ENCODE measurements around the gene RXRA.
"Not testable (repeated sequence)": the region's sequence is repeated elsewhere in the genome, so short reads cannot be mapped to it uniquely, and the experiment has no call there.

RXRA gene

GRCh38 chr9:134298000-134298399 is 28.3 kb upstream of the RXRA start:
- Histone ChIP-seq H3K36me3 (ENCODE audit: insufficient read depth, low read length) (no peaks in the 10 kb centered on the region), H3K9ac (ENCODE audit: low read depth, low read length) (no peak overlapping the region), H3K4me1 (ENCODE audit: insufficient read depth, low read length) (0 out of 2 replicates have a peak, but pooled peaks cover 3% of the 10 kb centered on the region), H3K9me3 (ENCODE audit: control insufficient read depth, insufficient read depth, low read length) (no peaks in the 10 kb centered on the region)

- Histone ChIP-seq H3K4me1 (ENCODE audit: insufficient read depth, low read length) (no peaks in the 10 kb centered on the region), H3K9ac (ENCODE audit: low read depth, low read length) (no peak overlapping the region), H3K9me3 (ENCODE audit: control insufficient read depth, insufficient read depth, low read length) (no peaks in the 10 kb centered on the region), H3K36me3 (ENCODE audit: insufficient read depth, low read length) (no peaks in the 10 kb centered on the region)
Measured at GRCh38 chr9:134299068-134299467, 27.2 kb upstream of the RXRA start.

DNA sequence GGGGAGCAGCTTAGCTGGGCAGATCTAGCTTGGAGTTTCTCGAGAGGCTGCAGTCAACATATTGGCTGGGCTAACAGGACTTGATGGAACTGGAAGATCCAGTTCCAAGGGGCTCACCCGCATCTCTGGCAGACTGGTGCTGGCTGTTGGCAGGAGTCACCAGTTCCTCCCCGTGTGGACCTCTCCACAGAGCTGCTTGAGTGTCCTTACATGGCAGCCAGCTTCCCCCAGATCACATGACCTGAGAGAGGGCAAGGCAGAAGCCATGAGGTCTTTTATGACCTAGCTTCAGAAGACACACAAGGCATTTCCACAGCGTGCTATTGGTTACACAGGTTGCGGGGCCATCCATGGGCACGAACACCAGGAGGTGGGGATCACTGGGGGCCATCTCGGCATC is 26.4 kb upstream of the RXRA start:
- H3K36me3 ChIP-seq (ENCODE audit: insufficient read depth, low read length) = no peaks in the 10 kb centered on the region
- no peaks in the 10 kb centered on the region for H3K4me1 ChIP-seq (ENCODE audit: insufficient read depth, low read length)
- no peaks in the 10 kb centered on the region for H3K9me3 ChIP-seq (ENCODE audit: control insufficient read depth, insufficient read depth, low read length)
- no peak overlapping the region for H3K9ac ChIP-seq (ENCODE audit: low read depth, low read length)

- no peaks in the 10 kb centered on the region for H3K4me1 ChIP-seq (ENCODE audit: insufficient read depth, low read length)
- no peaks in the 10 kb centered on the region for H3K36me3 ChIP-seq (ENCODE audit: insufficient read depth, low read length)
- no peaks in the 10 kb centered on the region for H3K9me3 ChIP-seq (ENCODE audit: control insufficient read depth, insufficient read depth, low read length)
- no peak overlapping the region for H3K9ac ChIP-seq (ENCODE audit: low read depth, low read length)
Measured at GRCh38 chr9:134301387-134302129, 24.7 kb upstream of the RXRA start.

GRCh38 chr9:134302130-134302817 is 24.0 kb upstream of the RXRA start:
- Histone ChIP-seq H3K9ac (ENCODE audit: low read depth, low read length) (no peak overlapping the region), H3K36me3 (ENCODE audit: insufficient read depth, low read length) (no peaks in the 10 kb centered on the region), H3K4me1 (ENCODE audit: insufficient read depth, low read length) (no peaks in the 10 kb centered on the region), H3K9me3 (ENCODE audit: control insufficient read depth, insufficient read depth, low read length) (no peaks in the 10 kb centered on the region)

- Histone ChIP-seq H3K4me1 (ENCODE audit: insufficient read depth, low read length) (no peaks in the 10 kb centered on the region), H3K9ac (ENCODE audit: low read depth, low read length) (no peak overlapping the region), H3K36me3 (ENCODE audit: insufficient read depth, low read length) (no peaks in the 10 kb centered on the region), H3K9me3 (ENCODE audit: control insufficient read depth, insufficient read depth, low read length) (no peaks in the 10 kb centered on the region)
Measured at GRCh38 chr9:134303601-134304000, 22.7 kb upstream of the RXRA start.

- H3K9ac ChIP-seq (ENCODE audit: low read depth, low read length) = no peak overlapping the region
- H3K9me3 ChIP-seq (ENCODE audit: control insufficient read depth, insufficient read depth, low read length) = no peaks in the 10 kb centered on the region
- H3K4me1 ChIP-seq (ENCODE audit: insufficient read depth, low read length) = no peaks in the 10 kb centered on the region
- H3K36me3 ChIP-seq (ENCODE audit: insufficient read depth, low read length) = no peaks in the 10 kb centered on the region
Measured at GRCh38 chr9:134304261-134304660, 22.0 kb upstream of the RXRA start.

DNA sequence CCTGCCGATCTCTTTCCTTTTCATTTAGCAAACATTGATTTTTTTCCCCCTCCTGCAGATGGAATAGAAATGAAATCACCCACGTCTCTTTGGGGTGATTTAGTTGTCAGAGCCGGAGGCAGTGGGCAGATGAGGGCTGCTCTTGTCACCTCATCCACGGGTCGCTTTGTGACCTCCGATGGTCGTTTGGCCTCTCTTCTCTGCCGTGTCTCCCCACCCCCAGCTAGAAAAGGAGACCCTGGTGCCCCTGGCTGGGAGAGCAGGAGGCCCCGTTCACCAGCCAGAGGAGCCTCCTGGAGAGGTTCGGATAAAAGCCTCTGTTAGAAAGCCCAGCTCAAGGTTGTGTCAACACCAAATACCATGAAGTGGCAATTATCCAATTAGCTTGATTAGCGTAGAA is 21.6 kb upstream of the RXRA start:
- Histone ChIP-seq H3K9me3 (ENCODE audit: control insufficient read depth, insufficient read depth, low read length) (no peaks in the 10 kb centered on the region), H3K36me3 (ENCODE audit: insufficient read depth, low read length) (no peaks in the 10 kb centered on the region), H3K9ac (ENCODE audit: low read depth, low read length) (no peak overlapping the region), H3K4me1 (ENCODE audit: insufficient read depth, low read length) (no peaks in the 10 kb centered on the region)

DNA sequence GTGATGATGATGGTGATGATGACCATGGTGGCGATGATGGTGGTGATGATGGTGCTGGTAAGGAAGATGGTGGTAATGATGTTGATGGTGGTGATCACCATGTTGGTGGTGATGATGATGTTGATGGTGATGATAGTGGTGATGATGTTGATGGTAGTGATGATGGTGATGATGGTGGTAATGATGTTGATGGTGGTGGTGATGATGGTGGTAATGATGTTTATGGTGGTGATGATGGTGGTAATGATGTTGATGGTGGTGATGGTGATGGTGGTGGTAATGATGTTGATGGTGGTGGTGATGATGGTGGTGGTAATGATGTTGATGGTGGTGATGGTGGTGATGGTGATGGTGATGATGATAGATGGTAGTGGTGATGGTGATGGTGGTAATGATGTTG is 20.7 kb upstream of the RXRA start:
- no peaks in the 10 kb centered on the region for H3K4me1 ChIP-seq (ENCODE audit: insufficient read depth, low read length)
- no peak overlapping the region for H3K9ac ChIP-seq (ENCODE audit: low read depth, low read length)

DNA sequence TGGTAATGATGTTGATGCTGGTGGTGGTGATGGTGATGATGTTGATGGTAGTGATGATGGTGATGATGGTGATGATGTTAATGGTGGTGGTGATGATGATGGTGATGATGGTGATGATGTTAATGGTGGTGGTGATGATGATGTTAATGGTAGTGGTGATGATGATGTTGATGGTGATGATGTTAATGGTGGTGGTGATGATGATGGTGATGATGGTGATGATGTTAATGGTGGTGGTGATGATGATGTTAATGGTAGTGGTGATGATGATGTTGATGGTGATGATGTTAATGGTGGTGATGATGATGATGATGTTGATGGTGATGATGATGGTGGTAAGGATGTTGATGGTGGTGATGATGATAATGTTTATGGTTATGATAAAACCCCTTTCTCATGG is 20.2 kb upstream of the RXRA start:
- not testable (repeated sequence) for H3K9me3 ChIP-seq (ENCODE audit: control insufficient read depth, insufficient read depth, low read length); H3K9ac ChIP-seq (ENCODE audit: low read depth, low read length); H3K36me3 ChIP-seq (ENCODE audit: insufficient read depth, low read length); H3K4me1 ChIP-seq (ENCODE audit: insufficient read depth, low read length)

More for the DNA sequence above, 20.7 kb upstream of the RXRA start:
- no peaks in the 10 kb centered on the region for H3K36me3 ChIP-seq (ENCODE audit: insufficient read depth, low read length)
- H3K9me3 ChIP-seq (ENCODE audit: control insufficient read depth, insufficient read depth, low read length) = no peaks in the 10 kb centered on the region

- Histone ChIP-seq H3K36me3 (ENCODE audit: insufficient read depth, low read length) (no peaks in the 10 kb centered on the region), H3K4me1 (ENCODE audit: insufficient read depth, low read length) (no peaks in the 10 kb centered on the region), H3K9me3 (ENCODE audit: control insufficient read depth, insufficient read depth, low read length) (peaks cover 3% of the 10 kb centered on the region; the same call in 1 of the 2 replicates), H3K9ac (ENCODE audit: low read depth, low read length) (no peak overlapping the region)
Measured at GRCh38 chr9:134306636-134307600, 19.3 kb upstream of the RXRA start.

DNA sequence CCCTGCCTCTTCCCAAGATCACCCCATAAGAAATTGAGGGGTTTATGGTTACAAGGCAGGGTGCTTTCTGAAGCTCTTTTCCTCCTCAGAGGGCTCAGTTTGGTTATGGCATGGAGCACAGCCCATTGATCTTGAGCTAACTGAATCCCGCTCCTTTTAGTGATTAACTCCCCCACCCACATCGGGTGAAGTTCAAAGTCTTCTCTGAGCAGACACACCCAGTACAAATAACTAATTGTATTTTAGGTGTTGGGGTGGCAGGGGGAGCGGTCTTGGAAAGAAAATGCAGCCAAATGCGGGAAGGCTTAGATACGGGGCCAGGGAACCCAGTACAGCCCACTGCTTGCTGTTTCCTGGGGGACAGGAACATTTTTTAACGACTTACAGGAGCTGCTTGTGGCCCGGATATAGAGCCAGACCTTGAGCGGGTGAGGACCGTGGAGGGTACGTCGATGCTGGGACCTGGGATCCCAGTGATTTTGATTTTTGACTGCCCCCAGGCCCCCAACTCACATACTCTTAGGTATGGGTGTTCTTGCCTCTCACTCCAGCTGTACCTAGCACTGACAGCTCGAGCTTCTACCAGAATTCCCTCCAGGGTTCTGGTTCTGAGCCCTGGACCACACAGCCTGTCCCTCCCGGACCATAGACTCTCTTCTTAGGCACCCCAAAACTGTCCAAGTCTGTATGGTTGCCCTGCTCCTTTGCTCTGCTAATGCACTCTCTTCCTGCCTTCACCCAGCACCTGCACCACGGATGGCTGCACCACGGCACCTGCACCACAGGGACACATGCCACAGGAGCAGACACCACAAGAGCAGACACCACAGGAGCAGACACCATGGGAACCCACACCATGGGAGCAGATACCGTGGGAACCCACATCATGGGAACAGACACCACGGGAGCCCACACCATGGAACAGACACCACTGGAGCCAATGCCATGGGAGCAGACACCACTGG is 18.3 kb upstream of the RXRA start:
- Histone ChIP-seq H3K9me3 (ENCODE audit: control insufficient read depth, insufficient read depth, low read length) (peaks cover 4% of the 10 kb centered on the region; the same call in 1 of the 2 replicates), H3K4me1 (ENCODE audit: insufficient read depth, low read length) (no peaks in the 10 kb centered on the region), H3K9ac (ENCODE audit: low read depth, low read length) (no peak overlapping the region), H3K36me3 (ENCODE audit: insufficient read depth, low read length) (no peaks in the 10 kb centered on the region)

DNA sequence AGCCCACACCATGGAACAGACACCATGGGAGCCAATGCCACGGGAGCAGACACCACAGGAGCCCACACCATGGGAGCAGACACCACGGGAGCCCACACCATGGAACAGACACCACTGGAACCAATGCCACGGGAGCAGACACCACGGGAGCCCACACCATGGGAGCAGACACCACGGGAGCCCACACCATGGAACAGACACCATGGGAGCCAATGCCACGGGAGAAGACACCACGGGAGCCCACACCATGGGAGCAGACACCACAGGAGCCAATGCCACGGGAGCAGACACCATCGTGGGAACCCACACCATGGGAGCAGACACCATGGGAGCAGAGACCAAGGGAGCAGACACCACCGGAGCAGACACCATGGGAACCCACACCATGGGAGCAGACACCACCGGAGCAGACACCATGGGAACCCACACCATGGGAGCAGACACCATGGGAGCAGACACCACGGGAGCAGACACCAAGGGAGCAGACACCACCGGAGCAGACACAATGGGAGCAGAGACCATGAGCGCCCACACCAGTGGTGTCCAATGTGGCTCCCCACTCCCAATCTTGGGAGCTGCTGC is 17.5 kb upstream of the RXRA start:
- H3K9ac ChIP-seq (ENCODE audit: low read depth, low read length); H3K36me3 ChIP-seq (ENCODE audit: insufficient read depth, low read length); H3K4me1 ChIP-seq (ENCODE audit: insufficient read depth, low read length); H3K9me3 ChIP-seq (ENCODE audit: control insufficient read depth, insufficient read depth, low read length): not testable (repeated sequence)
